CD4-positive, alpha-beta T cell treated with Interleukin-6 for 4 hours (primary cell): Measurements from ENCODE around the gene NSFL1C.
"Not testable (repeated sequence)": the region's sequence is repeated elsewhere in the genome, so short reads cannot be mapped to it uniquely, and the experiment has no call there.

Experiments
- DNase-seq: peaks from one replicate; pipeline ENCODE4 v3.0.0-alpha.2; 2020; ENCODE audit warnings: mixed read lengths

The NSFL1C gene

DNA sequence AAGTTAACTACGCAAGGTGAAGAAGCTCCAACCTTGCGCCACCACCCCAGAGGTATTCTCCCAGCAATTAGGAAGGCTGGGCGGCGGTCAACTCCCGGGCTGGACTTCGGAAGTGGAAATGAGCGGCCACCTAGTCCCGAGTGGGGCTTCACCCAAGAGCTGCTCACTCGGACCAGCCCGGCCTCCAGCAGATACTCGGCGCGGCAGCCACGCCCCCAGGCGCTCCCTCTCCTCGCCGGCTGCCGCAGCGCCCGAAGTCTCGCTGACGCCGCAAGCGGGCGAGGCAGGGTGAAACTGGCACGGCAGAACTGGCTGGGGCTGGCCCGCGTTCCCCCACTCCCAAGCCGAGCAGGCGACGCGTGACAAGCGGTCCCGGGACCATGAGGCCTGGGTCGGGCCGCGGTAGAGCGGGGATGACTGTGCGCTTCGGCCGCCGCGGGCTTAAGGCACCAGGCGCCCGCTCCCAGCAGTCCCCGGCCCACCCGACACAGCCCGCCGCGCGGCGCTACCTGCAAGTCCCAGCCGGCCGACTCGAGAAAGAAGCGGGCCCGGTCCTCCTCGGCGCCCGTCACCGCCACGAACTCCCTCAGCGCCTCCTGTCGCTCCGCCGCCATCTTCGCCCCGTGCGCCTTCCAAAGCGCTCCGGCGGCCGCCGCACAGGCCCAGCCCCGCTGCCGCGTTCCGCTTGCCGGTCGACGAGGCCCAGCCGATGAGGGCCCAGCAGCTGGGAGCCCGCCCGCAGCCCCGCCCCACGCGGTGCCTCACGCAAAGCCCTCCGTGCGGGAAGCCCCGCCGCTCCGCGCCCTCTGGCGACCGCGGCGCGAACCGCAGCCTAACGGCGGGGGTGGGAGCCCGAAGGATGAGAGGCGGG, at the start of gene NSFL1C:
Gene NSFL1C (minus strand): TSS at position 639 of the 871 bp plus-strand sequence. CDS start 25 bp downstream, at position 614.
- peak; percentile 98 for DNase-seq

DNA sequence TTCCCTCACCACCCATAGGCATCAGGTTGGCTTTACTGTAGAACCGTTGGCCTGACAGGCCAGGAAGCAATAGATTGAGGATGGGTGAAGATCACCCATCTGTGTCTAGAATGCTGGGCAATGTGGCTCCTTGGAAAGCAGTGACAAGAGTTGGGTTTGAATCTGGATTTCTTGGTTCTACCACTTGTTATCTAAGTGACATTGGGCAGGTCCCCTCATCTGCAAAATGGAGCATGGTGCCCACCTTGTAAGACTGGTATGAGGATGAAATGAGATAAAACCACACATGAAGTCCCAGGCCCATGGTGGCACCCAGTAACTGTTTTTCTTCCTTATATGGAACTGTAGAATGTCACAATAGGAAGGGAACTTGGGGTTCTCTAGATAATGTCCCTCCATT, 47.2 kb upstream of the NSFL1C start:
- DNase-seq, result no peak

DNA sequence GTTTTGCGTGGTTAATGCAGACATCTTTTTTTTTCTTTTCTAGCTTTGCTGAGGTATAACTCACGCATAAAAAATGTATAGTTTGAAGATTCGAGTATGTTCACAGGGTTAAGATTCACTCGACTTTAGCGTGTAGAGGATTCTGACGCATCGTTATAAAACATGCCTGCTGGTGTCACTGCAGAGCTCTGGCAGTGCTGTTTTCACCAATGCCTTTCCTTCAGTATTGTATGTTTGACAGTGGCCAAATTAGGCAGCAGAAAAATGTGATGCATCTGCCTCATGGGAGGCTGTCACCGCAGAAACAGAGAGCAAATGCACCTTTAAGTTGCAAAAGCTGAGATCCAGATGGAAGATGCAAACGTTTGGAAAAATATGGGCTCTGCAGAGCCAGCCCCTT, 42.6 kb upstream of the NSFL1C start:
- DNase-seq, result peak; percentile 45

DNA sequence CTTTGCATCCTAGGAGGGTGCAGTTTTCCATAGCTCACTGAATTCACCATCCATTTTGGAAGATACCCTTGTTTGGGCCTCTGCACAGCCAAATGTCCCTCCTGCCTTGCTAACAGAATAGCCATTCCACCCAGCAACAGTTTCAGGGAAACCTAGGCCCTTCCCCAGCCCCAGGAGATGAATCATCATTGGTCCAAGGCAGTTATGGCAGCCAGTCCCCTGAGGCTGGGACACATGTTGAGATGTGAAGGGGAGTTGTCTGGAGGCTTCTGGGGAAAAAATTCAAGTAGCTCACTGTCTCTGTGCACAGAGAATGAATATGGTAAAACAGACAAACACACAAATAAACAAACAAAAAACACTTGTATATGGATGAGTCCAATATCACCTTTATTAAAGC, 41.9 kb upstream of the NSFL1C start:
- DNase-seq, result no peak

DNA sequence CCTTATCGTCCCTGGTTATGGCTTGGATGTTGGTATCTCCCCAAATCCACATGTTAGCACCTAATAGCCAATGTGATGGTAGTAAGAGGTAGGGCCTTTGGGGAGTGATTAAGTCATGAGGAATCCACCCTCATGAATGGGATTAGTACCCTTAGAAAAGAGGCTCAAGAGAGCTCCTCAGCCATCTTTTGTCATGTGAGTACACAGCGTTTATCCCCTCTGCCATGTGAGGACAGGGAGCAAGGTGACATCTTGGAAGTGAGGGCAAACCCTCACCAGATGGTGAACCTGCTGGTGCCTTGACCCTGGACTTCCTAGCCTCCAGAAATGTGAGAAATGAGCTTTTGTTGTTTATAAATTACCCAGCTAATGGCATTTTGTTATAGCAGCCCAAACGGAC, 40.6 kb upstream of the NSFL1C start:
- no peak for DNase-seq

DNA sequence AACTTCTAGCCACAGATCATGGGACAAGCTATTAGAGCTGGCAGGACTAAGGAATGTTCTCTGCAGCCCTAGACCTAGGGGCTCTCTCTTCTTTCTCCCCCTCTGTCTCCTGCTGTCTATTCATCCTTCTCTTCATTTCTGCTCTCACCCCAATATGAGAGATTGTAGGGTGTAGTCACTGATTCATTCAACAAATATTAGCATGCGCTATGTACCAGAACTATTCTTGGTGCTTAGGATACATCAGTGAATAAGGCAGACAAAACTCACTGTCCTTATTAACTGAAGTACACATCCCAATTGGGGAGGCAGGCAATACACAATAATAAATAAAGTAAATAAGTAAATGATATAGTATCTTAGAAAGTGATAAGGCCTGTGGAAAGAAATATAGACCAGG, 39.2 kb upstream of the NSFL1C start:
- DNase-seq, result no peak

DNA sequence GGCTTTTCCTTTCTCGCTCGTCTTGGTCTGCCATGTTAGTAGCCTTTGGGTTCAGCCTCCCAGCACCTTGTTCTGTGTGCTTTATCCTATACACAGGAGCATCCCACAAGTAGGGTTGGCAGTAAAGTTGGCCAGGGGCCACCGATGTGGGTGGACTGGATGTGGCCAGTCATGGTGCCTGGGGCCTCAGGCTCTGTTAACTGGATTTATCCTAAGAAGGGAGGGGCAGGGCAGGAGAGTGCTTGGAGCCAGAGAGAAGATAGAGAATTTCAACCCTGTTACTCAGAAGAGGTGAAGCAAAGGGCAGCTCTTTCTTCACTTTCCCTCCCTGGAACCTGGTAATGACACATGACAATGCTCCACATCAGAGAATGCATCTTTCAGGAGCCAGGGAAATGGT, 38.7 kb upstream of the NSFL1C start:
- DNase-seq, result no peak

DNA sequence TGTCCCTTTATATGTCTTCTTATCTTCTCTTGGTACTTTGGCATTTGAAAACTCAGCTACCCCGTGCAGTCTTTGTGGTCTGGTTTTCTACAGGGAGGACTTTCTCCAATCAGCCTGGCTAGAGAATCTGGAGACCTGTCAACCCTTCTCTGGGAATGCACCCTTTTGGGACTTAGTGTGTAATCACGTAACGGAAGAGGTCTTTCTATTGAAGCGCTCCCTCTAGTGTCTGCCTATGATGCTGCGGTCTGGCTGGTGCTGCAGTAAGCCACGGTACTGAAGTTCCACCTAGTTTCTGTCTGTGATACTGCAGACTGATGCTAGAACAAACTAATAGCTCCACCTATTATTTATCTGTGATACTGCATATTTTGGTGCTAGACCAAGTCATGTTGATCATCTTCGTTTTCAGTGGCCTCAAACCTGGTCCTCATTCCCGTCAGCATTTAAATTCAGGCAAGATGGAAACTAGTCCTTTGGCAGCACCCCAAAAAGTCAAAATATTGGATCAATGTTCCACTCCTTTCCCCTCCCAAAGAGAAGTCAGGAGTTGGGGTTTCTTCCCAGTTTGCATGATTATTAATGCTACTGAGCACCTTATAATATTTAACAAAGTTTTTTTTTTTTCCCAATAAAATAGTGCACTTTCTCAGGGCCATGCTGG, 37.0 kb upstream of the NSFL1C start:
- peak; percentile 78 for DNase-seq

DNA sequence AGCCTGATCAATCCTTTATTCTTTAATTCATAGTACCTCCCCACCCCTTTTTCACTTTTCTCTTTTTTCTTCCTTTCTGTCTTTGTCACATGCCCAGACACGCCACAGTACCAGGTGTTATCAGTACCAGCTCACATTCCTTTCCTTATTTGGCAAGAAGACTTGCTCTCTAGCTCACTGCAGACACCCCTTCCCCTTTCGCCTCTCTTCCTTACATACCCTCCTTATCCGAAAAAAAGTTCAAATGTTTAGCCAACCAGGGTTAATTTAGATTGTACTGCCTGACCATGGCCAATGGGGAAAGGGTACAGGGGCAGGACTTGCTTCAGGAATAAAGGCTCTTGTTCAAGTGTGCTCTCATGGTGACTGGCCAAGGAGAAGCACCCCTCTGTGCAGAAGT, 33.8 kb upstream of the NSFL1C start:
- no peak for DNase-seq

DNA sequence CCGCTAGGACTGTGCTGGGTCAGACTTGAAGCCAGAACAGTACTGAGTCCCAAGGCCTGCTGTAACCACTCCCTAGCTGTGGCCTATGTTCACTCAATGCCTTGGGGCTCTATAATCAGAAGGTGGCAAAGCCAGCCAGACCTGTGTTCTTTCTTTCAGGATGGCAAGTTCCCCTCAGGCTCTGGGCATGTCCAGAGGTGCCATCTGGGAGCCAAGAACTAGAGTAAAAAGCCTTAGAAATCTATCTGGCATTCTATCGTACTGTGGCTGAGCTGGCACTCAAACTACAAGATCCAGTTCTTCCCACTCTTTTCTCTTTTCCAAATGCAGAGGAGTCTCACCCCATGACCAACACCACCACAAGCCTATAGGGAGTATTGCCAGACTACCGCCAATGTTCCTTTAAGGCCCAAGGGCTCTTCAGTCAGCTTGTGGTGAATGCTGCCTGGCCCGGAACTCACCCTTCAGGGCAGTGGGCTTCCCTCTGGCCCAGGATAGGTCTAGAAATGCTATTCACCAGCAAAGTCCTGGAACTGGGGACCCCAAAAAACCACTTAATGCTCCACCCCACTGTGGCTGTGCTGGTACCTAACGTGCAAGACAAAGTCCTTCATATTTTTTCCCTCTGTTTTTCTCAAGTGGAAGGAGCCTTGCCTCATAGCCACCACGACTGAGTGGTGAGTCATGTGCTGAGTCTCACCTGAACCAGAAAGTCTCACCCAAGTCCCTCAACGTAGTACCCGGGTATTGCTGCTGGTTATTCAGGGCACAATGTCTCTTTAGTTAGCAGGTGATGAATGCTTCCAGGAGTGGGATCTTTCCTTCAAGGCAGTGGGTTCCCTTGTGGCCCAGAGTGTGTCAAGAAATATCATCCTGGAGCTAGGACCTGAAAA, 33.1 kb upstream of the NSFL1C start:
- DNase-seq, result no peak

DNA sequence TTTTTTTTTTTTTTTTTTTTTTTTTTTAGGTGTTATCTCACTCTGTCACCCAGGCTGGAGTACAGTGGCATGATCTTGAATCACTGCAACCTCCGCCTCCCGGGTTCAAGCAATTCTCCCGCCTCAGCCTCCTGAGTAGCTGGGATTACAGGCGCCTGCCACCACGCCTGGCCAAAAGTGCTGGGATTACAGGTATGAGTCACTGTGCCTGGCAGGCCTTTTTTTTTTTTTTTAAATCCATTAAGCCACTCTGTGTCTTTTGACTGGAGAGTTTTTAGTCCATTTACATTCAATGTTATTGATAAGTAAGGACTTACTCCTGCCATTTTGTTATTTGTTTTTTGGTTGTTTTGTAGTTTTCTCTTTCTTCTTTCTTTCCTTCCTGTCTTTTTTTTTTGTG, 30.7 kb upstream of the NSFL1C start:
- not testable (repeated sequence) for DNase-seq

DNA sequence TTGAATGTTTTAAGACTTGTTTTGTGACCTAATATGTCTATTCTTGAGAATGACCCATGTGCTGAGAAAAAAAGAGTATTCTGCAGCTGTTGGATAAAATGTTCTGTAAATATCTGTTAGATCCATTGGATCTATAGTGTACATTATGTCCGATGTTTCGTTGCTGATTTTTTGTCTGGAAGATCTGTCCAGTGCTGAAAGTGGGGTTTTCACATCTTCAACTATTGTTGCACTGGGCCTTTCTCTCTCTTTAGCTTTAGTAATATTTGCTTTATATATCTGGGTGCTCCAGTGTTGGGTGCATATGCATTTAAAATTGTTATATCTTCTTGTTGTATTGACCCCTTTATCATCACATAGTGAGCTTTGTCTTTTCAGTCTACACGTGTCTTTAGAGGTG, 30.3 kb upstream of the NSFL1C start:
- DNase-seq, result no peak

DNA sequence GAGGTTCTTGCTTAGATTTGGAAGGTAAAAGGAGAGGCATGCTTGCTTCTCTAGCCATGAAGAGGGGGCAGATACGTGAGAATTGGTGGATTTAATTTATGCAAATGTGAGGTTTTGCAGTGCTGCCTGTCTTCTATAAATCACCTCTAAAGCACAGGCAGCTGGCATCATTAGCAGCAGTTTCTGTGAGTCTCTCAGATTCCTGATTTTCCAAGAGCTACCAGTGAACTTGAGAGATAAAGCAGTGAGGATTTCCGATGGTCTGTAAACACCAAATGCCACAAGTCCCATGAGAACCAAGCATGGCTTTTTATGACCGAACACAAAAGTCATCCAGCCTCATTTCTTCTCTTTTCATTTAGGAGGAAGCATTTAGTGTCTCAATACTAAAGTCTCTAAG, 27.8 kb upstream of the NSFL1C start:
- no peak for DNase-seq

DNA sequence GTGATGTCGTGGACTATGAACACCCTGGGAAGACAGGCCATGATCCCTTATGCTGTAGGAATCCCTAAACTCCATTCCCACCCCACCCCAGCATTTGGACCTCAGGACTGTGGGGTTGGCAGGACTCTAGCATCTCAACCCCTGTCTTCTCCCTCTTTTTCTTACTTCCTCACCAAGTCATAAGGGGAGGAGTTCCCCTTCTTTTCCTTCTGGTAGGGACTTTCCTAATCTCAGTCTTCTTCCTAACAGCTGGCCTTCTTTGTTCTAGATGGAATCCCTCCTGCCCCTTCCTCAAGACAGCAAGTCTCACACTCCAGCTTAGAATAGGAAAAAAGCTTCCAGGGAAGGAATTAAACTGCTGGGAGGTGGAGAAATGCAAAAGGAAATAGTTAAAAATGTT, 26.9 kb upstream of the NSFL1C start:
- no peak for DNase-seq

DNA sequence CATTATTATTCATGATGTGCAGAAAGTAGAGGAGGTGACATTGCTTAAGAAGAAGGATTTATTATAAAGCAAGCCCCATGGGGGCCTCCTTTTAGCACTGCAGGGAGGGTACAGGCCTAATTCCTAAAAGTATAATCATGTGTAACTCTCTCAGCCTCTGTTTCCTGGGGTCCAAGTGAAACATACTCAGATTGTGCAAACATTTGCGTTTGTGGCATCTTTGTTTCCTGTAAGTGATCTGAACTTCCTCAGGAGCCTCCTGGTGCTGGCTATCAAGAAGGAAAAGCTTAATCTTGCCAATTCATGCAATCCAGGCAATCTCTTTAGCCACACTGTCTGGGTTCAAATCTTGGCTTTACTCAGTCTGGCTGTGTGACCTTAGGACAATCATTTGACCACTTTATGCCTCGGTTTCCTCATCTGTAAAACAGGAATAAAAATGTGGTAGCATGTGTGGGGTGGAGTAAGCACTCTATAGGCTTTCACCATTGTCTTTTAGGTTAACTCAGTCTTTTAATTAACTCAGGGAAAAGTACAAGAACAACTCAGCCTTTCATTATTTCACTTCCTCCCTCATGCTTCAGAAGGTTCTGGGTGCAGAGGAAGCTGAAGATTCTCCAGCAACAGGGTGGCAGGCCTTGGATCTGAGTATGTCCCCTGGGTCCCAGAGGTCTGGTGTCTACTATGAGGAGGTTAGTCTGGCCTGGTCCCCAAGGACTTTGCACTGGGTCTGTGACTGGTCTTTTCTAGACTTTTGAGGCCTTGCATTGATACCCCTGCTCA, 25.4 kb upstream of the NSFL1C start:
- no peak for DNase-seq

DNA sequence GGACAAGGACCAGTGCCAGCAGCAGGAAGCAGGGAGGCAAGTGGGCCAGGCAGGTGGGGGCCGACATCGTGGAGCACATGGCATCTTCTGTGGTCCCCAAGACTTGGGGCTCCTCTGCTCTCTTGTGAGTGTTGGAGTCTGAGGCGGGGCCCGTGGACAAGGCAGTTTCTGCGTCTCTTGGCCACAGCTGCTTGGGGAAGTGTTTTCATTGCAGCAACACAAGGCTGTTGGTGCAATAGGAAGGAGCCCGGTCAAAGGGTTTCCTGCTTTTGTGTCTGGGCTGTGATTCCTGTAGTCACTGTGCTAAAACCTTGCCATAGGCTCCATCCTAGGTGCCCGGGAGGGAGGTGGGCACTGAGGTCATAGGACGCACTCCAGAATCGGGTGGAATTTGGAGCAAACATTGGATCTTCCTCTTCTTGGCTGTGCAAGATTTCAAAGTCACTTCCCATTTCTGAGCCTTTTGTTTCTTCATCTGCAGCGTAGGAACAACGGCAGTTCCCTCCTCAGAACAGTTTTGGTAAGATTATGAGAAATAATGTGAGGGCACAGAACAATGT, 24.7 kb upstream of the NSFL1C start, which contains the start of gene SIRPB2:
Gene SIRPB2 (minus strand): TSS at position 140 of the 560 bp plus-strand sequence. CDS start 61 bp downstream, at position 79.
- DNase-seq, result no peak

DNA sequence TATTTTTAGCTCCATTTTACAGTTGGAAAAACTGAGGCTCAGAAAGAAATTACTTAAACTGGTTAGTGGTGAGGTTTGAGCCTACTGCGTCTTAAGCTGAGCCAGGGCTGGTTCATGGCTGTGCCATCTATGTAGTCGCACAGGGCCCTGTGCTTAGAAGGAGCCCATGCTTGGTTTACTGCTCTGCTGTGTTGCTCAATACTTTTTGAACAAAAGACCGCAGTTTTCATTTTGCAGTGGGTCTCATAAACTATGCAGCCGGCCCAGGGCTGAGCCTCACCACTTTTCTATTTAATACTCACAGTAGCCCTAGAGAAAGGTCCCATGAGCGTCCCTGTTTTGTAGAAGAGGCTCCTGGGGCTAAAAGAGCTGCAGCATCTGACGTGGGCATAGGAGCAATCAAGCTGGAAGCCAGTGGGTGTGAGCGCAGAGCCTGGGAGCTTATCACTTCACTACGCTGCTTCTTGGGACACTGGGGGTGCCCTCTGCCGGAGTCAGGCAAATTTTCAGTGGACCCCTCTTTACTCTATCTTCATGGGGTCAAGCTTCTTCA, 24.1 kb upstream of the NSFL1C start:
- no peak for DNase-seq

DNA sequence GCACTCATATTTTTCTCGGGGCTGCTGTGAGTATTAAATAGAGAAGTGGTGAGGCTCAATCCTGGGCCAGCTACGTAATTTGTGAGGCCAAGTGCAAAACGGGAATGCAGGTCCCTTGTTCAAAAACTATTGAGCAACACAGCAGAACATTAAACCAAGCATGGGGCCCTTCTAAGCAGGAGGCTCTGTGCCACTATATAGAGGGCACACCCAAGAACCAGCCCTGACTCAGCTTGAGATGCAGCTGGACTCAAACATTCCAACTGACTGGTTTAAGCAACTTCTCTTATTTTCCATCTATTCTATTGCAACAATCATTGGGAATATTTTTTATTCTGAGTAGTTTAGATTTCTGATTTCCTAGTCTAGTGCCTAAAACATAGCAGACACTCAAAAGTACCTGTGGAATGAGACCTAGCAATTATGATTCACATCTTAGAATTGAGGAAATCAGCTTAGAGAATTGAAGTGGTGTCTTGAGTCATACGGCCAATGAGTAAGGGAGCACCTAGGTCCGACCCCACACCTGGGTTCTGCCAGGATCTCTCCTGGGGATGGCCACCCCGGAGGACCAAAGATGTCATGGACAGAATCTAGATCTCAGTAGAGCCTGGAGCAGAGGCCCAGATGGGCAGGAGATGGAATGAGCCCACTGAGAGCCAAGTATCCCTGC, 23.3 kb upstream of the NSFL1C start:
- DNase-seq, result no peak

DNA sequence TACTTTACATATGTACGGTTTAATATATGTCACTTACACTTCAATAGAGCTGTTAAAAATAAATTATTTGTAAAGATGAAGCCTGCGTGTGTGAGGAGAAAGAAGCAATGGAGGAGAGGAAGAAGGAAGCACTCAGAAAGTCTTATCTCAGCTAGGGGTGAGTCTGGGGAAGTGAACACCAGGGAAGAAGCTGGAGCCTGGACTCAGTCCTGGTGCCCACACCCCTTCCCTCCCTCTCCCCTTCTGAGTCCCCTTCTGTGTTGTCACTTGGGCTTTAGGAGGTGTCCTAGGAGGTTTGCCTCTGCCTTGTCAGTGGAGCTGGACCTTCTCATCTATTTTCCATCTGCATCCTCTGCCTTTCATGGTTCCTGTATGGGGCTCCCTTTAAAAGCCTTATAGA, 22.7 kb upstream of the NSFL1C start:
- no peak for DNase-seq

DNA sequence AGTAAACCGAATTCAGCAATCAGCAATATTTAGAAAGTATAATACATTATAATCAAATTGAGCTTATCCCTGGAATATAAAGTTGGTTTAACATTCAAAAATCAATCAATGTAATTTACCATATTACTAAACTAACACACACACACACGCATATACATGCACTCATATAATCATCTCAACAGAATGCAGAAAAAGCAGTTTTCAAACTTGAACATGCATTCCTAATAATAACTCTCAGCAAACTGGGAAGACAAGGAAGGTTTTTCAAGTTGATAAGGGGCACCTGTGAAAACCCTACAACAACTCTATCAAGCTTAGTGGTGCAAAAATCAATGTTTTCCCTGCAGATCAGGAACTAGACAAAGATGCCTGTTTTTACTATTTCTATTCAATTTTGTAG, 19.9 kb upstream of the NSFL1C start:
- DNase-seq, result no peak

DNA sequence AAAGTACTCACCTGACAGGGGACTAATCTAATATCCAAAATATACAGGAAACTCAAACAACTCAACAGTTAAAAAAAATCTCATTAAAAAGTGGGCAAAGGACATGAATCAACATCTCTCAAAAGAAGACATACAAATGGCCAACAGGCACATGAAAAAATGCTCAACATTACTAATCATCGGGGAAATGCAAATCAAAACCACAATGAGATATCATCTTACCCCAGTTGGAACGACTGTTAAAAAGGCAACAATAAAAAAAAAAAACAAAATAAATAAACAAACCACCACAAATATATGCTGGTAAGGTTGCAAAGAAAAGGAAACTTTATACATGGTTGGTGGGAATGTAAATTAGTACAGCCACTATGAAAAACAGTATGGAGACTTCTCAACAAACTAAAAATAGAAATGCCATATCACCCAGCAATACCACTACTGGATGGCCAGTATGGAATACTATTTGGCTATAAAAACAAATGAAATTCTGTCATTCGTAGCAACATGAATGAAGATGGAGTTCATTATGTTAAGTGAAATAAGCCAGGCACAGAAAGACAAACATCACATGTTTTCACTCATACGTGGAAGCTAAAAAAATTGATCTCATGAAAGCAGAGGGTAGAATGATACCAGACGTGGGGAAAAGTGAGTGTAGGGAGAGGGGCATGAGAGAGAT, 17.9 kb upstream of the NSFL1C start:
- no peak for DNase-seq
